Renal cortical epithelial cell (primary cell): ENCODE results near the gene PCSK9. TPM values are rescaled to one million over a fixed set of nuclear protein-coding genes. Genes with fewer than 3 reads are reported as not detected.
A peak's percentile ranks its signal among the peaks of the same experiment; 100 is the strongest.

Experiments
- DNase-seq: peaks from one replicate; pipeline ENCODE4 v3.0.0-alpha.2; 2011; ENCODE audit warnings: low read depth
- total RNA-seq: library from RNA; depleted of rRNA; stranded (reverse); fragments of >200 nt; gene quantifications from 2 replicates; pipeline ENCODE4 v1.2.3, GENCODE V29; 2014

PCSK9 gene
- total RNA-seq, 1 donor from 2014 or later: 1.1 TPM

DNA sequence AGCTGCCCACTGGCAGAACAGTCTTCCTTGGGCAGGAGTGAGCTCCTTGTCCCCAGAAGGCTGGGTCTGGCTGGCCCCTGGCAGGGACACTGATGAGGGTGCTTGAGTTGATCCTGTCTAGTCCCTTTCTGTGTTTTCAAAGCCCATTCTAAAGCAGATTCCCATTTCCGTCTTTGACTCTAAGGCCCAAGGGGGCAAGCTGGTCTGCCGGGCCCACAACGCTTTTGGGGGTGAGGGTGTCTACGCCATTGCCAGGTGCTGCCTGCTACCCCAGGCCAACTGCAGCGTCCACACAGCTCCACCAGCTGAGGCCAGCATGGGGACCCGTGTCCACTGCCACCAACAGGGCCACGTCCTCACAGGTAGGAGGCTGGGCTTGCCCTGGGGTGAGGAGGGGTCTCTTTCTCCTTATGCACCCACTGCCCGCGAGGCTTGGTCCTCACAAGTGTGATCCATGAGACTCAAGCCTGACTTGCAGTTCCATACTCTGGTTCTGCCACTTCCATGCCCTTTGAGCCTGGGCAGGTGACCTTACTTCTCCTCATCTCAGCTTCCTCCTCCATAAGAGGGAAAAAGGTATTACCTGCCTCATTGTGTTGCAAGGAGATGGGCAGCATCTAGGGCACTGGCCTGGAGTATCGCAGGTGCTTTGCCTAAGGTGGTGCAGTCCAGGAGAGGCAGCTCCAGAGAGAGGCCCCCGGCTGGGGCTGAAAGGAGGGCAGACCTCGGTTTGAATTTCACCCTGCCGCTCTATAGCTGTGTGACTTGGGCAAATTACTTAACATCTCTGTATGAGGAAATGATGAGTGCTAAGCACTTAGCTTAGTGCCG, 20.2 kb downstream of the PCSK9 start:
- no peak for DNase-seq

DNA sequence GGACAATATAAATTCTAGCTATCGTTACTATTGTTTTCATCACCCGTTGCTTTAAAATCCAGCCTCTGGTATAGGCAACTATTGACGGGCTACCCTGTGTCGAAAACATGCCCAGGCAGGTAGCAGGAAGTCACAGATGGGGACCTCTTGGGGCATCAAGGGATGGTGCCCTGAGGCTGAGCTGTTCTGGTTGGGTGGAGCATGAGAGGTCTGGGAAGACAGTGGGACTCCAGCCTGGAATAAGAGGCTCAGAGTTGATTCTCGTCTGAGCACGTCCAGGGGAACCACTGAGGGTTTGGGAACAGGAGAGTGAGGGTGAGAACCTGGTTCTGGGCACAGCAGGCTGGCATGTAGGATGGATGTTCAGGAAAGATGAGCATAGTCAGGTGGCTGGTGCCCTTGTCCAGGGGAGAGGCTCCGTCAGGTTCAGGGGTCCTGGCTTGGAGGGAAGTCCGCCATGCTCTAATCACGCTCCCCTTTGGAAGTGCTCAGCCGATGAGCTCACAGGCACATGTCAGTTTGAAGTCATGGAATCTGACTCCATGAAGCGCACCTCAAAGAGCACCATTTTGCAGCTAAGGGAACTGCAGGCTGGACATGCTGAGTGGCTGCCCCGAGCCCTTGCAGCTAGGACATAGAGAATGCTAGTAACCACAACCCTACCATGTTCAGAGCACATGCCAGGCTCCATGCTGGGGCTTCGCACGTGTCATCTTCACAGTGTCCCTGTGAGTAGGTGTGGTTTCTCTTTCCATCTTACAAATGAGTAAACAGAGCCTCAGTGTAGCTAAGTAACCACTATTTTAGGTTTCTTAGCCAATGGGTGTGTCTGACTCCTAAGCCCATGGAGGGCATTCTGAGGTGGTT, 21.0 kb downstream of the PCSK9 start:
- DNase-seq: no peak

DNA sequence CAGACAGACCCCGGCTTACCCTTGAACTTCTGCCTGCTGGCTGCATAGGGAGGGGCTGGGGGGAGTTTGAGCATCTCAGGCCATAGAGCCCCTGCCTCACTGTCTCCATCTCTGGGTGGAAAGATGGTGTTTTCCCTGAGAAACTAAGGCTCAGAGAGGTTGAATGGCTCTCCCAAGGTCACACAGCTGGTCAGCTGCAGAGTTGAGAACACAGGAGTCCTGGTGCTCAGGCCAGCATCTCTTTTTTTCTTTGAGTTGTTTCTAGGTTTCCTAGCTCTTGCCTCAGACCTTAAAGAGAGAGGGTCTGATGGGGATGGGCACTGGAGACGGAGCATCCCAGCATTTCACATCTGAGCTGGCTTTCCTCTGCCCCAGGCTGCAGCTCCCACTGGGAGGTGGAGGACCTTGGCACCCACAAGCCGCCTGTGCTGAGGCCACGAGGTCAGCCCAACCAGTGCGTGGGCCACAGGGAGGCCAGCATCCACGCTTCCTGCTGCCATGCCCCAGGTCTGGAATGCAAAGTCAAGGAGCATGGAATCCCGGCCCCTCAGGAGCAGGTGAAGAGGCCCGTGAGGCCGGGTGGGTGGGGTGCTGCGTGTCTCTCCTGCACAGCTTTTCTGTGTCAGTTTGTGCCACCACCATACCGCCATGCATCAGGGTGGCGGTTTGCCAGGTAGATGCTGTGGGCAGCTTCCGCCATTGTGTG, 21.8 kb downstream of the PCSK9 start:
- DNase-seq: no peak

DNA sequence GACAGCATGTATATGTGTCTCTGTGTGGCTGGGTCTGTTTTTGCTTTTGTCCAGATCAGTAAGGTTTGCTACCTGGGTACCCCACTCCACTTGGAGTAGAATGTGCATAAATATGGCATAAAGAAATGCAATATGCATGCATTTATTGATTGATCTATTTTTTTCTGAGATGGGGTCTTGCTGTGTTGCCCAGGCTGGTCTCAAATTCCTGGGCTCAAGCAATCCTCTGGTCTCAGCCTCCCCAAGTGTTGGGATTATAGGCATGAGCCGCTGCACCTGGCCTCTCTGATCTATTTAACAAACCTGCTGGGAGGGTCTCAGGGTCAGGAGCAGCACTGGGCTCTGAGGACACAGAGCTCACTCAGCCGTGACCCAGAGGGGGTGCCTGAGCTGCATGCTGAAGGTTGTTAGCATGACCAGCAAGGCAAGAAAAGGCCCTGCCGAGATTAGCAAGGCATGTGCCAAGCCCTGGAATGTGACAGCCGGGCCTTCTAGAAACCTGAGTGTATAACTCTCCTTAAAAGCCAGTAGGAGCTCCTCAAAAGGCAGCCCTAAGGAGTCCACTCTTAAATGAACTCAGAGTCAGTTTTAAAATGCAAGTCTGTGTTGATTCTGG, 22.5 kb downstream of the PCSK9 start:
- no peak for DNase-seq

DNA sequence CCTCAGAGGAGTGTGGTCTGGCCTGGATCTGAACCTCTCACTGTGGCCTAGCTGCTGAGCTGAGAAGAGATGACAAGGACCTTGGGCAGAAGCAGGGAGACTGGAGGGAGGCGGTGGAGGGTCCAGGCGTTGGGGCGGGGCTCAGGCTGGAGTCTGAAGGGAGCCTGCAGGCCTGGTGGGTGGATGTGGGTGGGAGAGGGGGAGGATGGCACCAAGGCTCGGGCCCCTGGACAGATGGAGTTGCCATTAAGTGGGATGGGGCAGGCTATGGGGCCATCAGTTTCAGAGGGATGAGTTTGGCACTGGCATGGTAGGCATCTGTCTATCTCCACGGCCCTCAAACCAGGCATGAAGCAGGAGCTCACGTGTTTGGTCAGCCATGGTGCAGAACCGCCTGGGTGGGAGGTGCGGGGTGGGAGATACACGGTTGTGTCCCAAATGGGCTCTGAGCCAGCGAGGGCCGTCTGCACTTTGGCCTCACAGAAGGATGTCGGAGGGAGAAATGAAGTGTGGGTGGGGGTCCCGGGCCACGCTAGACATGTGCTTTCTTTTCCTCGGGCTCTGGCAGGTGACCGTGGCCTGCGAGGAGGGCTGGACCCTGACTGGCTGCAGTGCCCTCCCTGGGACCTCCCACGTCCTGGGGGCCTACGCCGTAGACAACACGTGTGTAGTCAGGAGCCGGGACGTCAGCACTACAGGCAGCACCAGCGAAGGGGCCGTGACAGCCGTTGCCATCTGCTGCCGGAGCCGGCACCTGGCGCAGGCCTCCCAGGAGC, 23.6 kb downstream of the PCSK9 start:
- DNase-seq: no peak

DNA sequence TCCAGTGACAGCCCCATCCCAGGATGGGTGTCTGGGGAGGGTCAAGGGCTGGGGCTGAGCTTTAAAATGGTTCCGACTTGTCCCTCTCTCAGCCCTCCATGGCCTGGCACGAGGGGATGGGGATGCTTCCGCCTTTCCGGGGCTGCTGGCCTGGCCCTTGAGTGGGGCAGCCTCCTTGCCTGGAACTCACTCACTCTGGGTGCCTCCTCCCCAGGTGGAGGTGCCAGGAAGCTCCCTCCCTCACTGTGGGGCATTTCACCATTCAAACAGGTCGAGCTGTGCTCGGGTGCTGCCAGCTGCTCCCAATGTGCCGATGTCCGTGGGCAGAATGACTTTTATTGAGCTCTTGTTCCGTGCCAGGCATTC, 24.2 kb downstream of the PCSK9 start:
- no peak for DNase-seq

DNA sequence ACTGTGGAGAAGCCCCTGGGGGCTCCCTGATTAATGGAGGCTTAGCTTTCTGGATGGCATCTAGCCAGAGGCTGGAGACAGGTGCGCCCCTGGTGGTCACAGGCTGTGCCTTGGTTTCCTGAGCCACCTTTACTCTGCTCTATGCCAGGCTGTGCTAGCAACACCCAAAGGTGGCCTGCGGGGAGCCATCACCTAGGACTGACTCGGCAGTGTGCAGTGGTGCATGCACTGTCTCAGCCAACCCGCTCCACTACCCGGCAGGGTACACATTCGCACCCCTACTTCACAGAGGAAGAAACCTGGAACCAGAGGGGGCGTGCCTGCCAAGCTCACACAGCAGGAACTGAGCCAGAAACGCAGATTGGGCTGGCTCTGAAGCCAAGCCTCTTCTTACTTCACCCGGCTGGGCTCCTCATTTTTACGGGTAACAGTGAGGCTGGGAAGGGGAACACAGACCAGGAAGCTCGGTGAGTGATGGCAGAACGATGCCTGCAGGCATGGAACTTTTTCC, 24.8 kb downstream of the PCSK9 start:
- DNase-seq: no peak

DNA sequence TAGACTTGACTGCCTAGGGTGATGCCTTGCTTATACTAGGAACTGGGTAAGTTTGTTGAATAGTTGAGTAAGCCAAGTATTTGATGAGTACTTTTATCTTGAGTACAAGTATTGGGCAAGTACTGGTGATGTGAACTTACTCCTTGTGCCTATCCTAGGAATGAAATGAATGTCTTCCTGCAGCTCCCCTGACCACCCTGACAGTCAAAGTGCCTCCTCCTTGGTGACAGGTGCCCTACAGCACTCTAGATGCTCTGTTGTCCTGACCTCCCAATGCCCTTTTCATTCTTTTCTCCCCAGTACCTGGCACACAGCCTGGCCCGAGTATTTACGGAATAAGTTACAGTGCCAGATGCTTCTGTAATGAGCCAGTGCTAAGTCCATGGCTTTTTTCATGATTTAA, 25.5 kb downstream of the PCSK9 start:
- peak; percentile 62 for DNase-seq

DNA sequence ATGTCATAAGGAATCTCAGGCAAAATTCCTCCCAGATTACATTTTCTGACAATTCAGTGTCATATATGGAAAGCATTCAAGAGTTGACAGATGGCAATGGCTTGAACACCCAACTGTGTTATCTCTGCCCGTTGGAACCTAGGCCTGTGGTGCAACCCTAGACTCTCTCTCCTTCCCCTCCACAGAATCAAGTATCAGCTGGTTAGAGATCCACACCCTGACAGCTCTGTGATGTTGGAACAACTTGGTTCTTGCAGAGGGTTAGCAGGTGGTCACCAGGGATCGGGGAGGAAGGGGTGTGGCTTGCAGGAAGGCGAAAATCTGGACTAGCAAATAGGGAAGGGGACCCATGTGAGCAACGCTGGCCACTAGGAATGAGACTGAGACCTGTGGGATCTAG, 26.3 kb downstream of the PCSK9 start:
- DNase-seq: no peak

DNA sequence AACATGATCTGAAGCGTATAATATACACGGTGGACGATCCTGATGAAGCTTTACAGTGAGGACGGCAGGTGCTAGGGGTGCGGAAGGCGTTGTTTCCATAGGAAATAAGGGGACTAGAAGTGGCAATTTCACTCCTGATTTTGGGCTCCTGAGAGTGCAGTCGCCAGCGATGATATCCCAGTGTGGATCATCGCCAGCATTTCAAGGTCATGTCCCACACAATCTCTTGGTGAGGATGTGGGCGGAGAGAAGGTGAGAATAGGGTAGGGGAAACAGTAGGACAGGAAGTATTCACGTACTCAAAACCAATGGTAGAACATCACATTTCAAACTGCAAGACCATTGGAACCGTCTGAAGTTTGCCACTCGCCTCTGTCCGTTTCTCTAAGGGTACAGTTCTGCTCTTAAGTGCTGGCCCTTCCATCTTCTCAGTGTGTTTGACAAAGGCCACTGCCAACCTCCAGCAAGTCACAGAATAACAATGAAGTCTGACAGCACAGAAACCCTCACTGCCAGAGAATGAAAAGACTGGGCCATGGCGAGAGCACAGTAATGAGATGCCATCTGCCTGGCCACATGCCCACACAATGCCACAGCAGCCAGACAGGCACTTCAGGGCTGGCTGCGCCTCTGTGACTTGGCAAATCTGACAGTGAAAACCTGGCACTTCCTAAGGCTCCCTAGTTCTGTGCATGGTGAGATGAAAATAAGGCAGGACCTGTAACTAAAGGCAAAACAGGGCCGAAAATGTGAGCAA, 27.9 kb downstream of the PCSK9 start:
- no peak for DNase-seq

DNA sequence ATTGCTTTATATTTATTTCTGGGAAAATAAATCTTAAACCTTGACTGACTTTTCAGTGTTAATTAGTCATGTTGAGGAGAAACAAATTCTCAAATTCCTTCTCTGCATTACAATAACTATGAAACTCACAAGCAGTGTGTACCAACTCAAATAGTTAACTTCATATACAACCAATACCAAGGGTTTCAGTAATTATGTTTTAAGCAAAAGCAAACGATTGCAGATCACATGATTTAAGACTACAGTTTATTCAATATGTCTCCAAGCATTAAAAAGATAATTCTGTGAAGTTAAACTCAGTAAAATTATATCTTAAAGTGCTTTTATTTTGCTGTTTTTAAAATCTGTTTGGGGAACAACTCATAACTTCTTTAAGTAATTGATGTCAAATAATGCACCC, 28.6 kb downstream of the PCSK9 start:
- DNase-seq: no peak

DNA sequence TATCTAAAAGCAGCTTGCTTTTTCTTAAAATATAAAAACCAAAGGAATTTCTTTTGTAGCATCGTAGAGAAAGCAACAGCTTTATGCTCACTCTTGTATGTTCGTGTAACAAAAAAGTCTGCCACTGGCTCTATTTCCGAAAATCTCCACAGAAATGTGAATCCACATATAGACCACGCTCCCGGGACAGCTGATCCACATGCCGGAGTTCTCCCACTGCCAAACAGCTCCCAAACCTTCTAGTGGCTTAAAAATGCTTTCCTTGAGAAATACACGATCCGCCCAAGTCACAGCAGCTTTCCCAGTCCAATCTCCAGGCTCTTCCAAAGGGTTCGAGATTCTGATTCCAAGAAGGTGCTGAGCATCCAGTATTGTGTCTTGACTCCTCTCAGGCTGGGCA, 29.3 kb downstream of the PCSK9 start:
- no peak for DNase-seq

DNA sequence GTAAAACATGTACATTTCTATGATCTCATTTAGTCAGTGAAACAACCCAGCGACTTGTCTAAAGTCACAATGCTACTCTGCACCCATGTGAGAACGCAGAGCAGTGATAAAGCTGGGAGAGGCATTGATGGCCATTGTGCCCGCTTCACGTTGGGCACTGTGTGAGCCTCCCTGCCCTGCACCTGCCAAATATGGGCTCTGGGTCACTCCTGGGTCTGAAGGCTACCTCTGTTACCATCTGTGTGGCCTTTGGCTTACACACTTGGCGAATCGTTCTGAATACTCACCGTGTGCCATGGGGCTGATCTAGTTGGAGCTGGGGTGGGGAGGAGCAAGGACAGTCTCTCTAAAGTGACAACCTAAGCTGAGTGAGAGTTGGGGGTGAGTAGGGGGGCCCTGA, 29.9 kb downstream of the PCSK9 start:
- no peak for DNase-seq

DNA sequence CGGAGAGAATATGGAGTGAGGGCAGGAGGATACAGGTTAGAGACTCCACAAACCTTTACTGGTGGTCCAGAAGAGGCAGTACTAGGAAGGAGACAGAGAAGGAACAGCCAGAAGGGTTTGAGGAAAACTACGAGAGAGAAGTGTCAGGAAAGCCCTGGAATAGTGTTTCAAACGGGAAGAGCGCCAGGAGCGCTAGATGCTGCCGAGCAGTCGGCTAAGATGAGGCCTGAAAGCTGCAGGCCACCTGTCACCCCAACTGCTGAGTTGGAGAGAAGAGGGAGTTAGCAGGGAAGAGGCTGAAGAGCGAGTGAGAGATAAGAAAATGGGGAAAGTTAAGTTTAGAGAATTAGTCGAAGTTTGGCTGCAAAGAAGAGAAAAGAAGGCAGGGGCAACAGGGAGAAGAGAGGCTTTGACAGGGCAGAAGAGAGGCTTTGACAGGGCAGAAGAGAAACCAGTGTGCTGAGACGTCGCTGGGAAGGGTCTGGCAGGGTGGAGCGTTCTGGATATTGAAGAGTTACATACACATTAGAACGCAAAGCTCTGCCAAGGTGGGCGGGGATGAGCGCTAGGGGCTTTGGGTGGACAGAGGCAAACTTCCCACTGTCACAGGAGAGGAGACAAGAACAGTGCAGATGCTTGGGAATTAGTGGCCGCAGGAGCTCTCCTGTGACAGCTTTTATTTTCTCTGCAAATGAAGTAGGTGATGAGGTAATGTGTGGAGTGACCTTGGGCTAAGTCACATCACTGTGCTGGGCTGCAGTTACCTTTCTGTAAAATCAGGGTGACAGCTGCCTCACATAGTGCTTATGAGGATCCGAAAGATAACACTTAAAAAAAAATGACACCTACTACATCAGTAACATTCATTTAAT, 31.2 kb downstream of the PCSK9 start:
- DNase-seq: no peak

DNA sequence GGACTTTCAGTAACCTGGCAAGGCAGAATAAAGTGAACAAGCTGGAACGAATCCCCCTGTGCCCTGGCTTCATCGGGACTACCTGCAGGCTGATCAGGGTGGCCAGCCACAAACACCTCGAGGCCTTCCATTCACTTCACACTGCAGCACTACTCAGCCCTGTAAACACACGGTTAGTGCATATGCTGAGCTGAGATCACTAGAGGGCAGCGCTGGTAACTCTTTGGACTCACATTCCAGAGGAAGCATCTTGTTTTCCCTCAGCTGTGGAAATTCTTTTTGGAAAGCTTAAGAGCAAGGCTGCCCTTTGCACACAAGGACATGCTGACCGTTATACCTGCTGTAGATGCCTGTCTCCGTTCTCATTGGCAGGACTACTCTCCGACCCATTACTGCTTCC, 32.1 kb downstream of the PCSK9 start:
- peak; percentile 65 for DNase-seq

DNA sequence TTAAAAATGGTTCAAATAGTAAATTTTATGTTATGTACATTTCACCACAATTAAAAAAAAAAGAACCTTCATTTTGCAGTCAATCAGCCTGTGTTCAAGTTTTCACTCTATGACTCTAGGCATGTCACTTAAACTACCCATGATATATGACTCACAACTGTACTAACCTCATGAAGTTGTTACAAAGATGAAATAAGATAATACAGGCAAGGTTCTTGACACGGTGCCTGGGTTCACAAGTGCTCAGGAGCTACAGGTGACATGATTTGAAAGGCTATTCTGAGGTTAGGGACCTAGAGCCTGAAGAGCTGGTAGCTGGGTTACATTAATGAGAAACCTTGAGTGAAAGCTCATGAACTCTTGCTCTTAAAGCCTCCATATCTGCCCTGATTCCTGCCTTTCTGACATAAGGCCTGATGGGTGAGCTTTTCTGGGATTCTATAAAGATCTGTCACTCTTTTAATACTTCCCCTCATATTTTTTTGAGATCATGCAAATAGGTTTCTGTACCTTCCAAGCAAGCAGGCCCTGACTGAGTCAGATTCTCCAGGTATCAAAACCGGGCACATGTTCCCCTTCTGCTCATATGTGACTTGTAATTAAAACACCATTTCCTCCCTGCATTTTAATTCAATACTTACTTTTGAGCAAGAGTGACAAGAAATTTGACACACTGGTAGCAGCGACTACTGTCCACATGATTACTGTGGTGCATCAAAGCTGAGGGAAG, 34.0 kb downstream of the PCSK9 start:
- DNase-seq: no peak

DNA sequence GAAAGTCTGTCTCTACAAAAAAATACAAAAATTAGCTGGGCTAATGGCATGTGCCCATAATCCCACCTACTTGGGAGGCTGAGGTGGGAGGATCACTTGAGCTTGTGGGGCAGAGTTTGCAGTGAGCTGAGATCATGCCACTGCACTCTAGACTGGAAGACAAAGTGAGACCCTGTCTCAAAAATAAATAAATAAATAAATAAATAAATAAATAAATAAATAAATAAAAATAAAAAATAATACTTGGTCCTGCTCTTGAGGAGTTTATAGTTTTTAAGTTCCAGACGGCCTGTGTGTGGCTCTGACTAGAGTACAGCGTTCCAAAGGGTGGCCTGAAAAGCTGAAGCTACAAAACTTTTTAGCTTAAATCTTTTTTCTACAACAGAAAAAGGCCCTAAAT, 35.1 kb downstream of the PCSK9 start:
- no peak for DNase-seq

DNA sequence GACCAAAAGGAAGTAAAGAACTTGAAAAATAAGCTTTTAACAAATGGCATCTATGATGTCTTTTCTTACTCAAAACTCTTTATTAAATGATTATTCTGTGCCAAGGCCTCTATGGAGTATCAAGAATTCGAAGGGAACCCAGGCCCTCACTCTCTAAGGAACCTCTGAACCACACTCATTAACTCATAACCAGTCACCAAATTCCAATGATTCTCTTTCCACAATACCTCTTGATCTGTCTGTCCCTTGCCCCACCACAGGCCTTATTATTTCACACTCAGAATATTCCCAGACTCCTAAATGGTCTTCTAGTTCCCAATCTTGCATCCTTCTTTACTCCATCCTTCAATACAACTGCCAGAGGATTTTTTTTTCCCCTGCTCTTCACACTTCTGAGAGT, 37.0 kb downstream of the PCSK9 start:
- DNase-seq: no peak

DNA sequence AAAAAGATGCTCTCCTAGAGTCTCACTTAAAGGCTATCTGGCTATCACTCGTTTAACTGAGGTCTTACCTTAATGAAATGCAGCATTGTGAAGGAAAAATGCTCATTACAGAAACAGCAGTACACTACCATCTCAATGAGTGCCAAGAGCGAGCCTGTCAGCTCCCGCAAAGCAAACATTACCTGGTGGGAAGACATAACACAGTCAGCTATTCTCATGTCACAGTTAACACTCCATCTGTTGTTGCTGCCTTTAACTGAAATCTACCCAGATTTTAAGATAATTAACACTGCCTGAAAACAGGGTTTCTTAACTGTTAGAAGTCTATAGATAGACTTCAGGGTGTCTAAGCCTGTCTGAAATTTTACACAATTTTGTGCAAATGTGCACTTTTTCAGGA, 39.1 kb downstream of the PCSK9 start:
- no peak for DNase-seq
